ENCODE data around the gene LSG1. TPM values are rescaled to one million over a fixed set of nuclear protein-coding genes. Genes with fewer than 3 reads are reported as not detected.

The LSG1 gene
- total RNA-seq, 1 donor from 2014 or later, result 23.4 TPM

DNA sequence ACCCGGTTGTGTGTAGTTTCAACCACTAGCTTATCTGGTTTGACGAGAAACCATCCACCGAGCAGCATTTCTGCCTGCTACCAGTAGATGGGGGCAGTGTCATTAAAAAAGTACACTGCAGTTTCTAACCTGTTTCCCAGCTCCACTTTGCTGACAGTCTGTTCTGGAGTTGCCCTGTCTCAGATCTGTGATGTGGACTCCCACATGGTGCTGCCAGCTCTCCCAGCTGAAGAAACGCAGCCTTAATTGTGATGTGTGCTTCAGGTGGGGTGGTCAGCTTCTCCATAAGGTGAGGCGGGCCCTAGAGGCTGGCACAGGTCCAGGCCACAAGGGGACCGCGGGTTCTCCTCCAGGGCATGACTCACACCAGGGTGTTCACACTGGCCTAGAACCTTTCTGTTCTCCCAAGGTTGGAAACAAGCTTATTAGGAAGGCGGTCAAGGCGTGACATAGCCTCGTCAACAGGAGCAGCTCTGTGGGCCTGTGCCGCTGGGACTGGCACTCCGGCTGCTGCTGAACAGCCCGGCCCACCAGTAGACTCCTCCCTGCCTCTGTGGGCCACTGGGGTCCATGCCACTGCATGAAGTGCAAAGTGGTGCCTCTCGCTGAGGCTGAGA lies 10.8 kb upstream of the LSG1 start:
- TF ChIP-seq, protein P1, sequence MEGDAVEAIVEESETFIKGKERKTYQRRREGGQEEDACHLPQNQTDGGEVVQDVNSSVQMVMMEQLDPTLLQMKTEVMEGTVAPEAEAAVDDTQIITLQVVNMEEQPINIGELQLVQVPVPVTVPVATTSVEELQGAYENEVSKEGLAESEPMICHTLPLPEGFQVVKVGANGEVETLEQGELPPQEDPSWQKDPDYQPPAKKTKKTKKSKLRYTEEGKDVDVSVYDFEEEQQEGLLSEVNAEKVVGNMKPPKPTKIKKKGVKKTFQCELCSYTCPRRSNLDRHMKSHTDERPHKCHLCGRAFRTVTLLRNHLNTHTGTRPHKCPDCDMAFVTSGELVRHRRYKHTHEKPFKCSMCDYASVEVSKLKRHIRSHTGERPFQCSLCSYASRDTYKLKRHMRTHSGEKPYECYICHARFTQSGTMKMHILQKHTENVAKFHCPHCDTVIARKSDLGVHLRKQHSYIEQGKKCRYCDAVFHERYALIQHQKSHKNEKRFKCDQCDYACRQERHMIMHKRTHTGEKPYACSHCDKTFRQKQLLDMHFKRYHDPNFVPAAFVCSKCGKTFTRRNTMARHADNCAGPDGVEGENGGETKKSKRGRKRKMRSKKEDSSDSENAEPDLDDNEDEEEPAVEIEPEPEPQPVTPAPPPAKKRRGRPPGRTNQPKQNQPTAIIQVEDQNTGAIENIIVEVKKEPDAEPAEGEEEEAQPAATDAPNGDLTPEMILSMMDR (IDR thresholded peaks at IDR 0.05; ENCODE audit: borderline replicate concordance), result peak; percentile 89
- intact Hi-C loops (cut with micrococcal nuclease), result loop anchor here (5.0 to 10.0 kb wide), 3 partner anchors 424 to 842 kb away; no protein-coding TSS in a partner anchor
- peaks cover 8% of the 10 kb centered on the region for H3K36me3 ChIP-seq
- peak overlapping the region; percentile 20 for H3K27ac ChIP-seq (replicated peaks)
- no peaks in the 10 kb centered on the region for H3K9me3 ChIP-seq (replicated peaks)
- no peak overlapping the region for H3K4me3 ChIP-seq
- peak; percentile 59 for DNase-seq
- H3K4me1 ChIP-seq, result peaks cover 43% of the 10 kb centered on the region
- H3K27me3 ChIP-seq (ENCODE audit: low read depth), result no peaks in the 10 kb centered on the region

GRCh38 chr3:194682189-194682693 lies 10.2 kb upstream of the LSG1 start:
- peaks cover 38% of the 10 kb centered on the region for H3K4me1 ChIP-seq
- H3K4me3 ChIP-seq, result no peak overlapping the region
- H3K27ac ChIP-seq (replicated peaks), result peak overlapping the region; percentile 20
- intact Hi-C loops (cut with micrococcal nuclease), result loop anchor here (5.0 to 10.0 kb wide), 3 partner anchors 425 to 843 kb away; no protein-coding TSS in a partner anchor
- H3K36me3 ChIP-seq, result peaks cover 5% of the 10 kb centered on the region
- no peaks in the 10 kb centered on the region for H3K27me3 ChIP-seq (ENCODE audit: low read depth)
- no peak for DNase-seq
- TF ChIP-seq, protein P1 (IDR thresholded peaks at IDR 0.05; ENCODE audit: borderline replicate concordance), result no peak
- no peaks in the 10 kb centered on the region for H3K9me3 ChIP-seq (replicated peaks)

DNA sequence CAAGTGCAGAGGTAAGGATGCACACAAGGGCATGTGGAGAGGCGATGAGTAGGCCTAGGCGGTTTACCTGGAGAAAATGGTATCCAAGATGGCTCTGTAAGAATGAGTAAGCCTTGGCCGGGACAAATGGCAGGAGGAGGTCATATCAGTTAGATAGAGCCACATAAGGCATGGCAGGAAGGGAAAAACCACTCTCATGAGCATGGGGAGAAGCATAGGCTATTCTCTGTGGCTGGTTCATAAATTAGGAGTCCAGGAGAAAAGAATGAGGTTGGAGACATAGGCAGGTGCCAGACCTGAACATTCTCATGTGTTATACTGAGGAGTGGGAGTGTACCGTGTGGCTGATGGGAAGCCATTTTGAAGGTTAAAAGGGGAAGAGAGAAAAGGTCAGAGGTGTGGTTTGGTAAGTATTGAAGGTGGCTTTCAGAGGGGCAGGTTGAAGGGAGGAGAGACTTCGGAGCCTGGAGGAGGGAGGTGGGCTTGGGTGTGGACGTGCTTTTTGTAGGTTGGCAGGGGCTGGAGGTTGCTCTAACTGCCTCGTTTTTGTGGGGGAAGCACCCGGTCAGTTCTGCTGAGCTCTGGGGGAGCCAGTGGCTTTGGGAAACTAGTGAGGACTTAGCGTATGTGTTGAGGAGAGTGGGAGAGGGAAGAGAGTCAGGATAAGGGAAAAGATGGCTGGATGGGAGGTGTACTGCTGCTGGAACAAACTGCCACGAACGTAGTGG lies 9.1 kb upstream of the LSG1 start:
- H3K4me3 ChIP-seq, result no peak overlapping the region
- H3K36me3 ChIP-seq, result no peaks in the 10 kb centered on the region
- DNase-seq, result no peak
- H3K27ac ChIP-seq (replicated peaks), result no peak overlapping the region
- TF ChIP-seq, protein P1 (IDR thresholded peaks at IDR 0.05; ENCODE audit: borderline replicate concordance), result no peak
- peaks cover 26% of the 10 kb centered on the region for H3K4me1 ChIP-seq
- H3K9me3 ChIP-seq (replicated peaks), result no peaks in the 10 kb centered on the region
- intact Hi-C loops (cut with micrococcal nuclease), result loop anchor here (5.0 to 10.0 kb wide), 3 partner anchors 426 to 844 kb away; no protein-coding TSS in a partner anchor
- H3K27me3 ChIP-seq (ENCODE audit: low read depth), result no peaks in the 10 kb centered on the region

- TF ChIP-seq, protein P1 (IDR thresholded peaks at IDR 0.05; ENCODE audit: borderline replicate concordance), result no peak
- H3K36me3 ChIP-seq, result no peaks in the 10 kb centered on the region
- H3K9me3 ChIP-seq (replicated peaks), result no peaks in the 10 kb centered on the region
- H3K27ac ChIP-seq (replicated peaks), result no peak overlapping the region
- no peak overlapping the region for H3K4me3 ChIP-seq
- peaks cover 15% of the 10 kb centered on the region for H3K4me1 ChIP-seq
- intact Hi-C loops (cut with micrococcal nuclease), result no loop called here
- no peaks in the 10 kb centered on the region for H3K27me3 ChIP-seq (ENCODE audit: low read depth)
- DNase-seq, result no peak
Measured at GRCh38 chr3:194676471-194676870, 4.5 kb upstream of the LSG1 start.

DNA sequence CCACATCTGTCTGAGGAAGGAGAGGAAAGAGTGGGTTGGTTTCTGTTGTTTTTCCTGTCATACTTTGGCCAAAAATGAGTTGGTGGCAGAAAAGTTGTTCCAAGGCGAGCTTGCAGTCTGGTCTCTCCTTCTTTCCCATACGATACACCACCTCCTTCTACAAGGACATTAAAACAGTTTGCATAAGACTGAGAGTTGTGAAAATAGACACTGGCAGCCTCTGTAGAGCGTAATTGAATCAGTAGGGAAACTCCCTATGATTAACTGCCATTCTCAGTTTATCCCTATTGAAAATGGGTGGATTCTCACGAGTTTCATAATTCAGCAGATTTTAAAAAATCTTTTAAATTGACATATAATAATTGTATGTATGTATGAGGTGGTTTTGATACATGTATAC lies 3.7 kb upstream of the LSG1 start:
- no peak overlapping the region for H3K4me3 ChIP-seq
- no peaks in the 10 kb centered on the region for H3K36me3 ChIP-seq
- H3K27me3 ChIP-seq (ENCODE audit: low read depth), result no peaks in the 10 kb centered on the region
- intact Hi-C loops (cut with micrococcal nuclease), result no loop called here
- DNase-seq, result no peak
- H3K4me1 ChIP-seq, result peaks cover 23% of the 10 kb centered on the region
- TF ChIP-seq, protein P1 (IDR thresholded peaks at IDR 0.05; ENCODE audit: borderline replicate concordance), result no peak
- H3K27ac ChIP-seq (replicated peaks), result no peak overlapping the region
- no peaks in the 10 kb centered on the region for H3K9me3 ChIP-seq (replicated peaks)

Data from left ventricle myocardium inferior (tissue), 1 donor.